ENCODE results near the gene RHO. TPM values are rescaled to one million over a fixed set of nuclear protein-coding genes. Genes with fewer than 3 reads are reported as not detected.

RHO gene
- total RNA-seq, 4 donors from 2014 or later: not detected

- 98% methylated on average over 12 of the region's 15 CpGs for WGBS
- Histone ChIP-seq H3K36me3 (peaks cover 30% of the 10 kb centered on the region), H3K4me3 (no peak overlapping the region), H3K4me1 (peaks cover 78% of the 10 kb centered on the region), H3K27ac (no peak overlapping the region), H3K27me3 (no peaks in the 10 kb centered on the region), H3K9me3 (no peaks in the 10 kb centered on the region)
- no peak for TF ChIP-seq EP300 (IDR thresholded peaks at IDR 0.05)
- TF ChIP-seq POLR2AphosphoS5 (IDR thresholded peaks at IDR 0.05): no peak
- TF ChIP-seq POLR2A (IDR thresholded peaks at IDR 0.05): no peak
- TF ChIP-seq CTCF (IDR thresholded peaks at IDR 0.05): no peak
- no peak for DNase-seq (ENCODE audit: low spot score in 2 of 2)
Observed at GRCh38 chr3:129556358-129556695, 27.9 kb downstream of the RHO start.

GRCh38 chr3:129556890-129557547, 28.6 kb downstream of the RHO start:
- DNase-seq (ENCODE audit: low spot score in 2 of 2): no peak
- Histone ChIP-seq H3K4me3 (no peak overlapping the region), H3K4me1 (peaks cover 83% of the 10 kb centered on the region), H3K27me3 (no peaks in the 10 kb centered on the region), H3K36me3 (peaks cover 30% of the 10 kb centered on the region), H3K27ac (peak overlapping the region; percentile 4), H3K9me3 (no peaks in the 10 kb centered on the region)
- WGBS: 80% methylated on average over 28 of the region's 31 CpGs
- no peak for TF ChIP-seq POLR2AphosphoS5 (IDR thresholded peaks at IDR 0.05)
- TF ChIP-seq EP300 (IDR thresholded peaks at IDR 0.05): no peak
- no peak for TF ChIP-seq CTCF (IDR thresholded peaks at IDR 0.05)
- no peak for TF ChIP-seq POLR2A (IDR thresholded peaks at IDR 0.05)

- Histone ChIP-seq H3K36me3 (peaks cover 30% of the 10 kb centered on the region), H3K4me3 (no peak overlapping the region), H3K27me3 (no peaks in the 10 kb centered on the region), H3K4me1 (peaks cover 80% of the 10 kb centered on the region), H3K27ac (peak overlapping the region; percentile 3), H3K9me3 (no peaks in the 10 kb centered on the region)
- no peak for TF ChIP-seq POLR2A (IDR thresholded peaks at IDR 0.05)
- DNase-seq (ENCODE audit: low spot score in 2 of 2): peak in 1 of 2 donors; percentile 75
- 31% methylated on average over 11 of the region's 11 CpGs for WGBS
Observed at GRCh38 chr3:129557548-129557894, 29.1 kb downstream of the RHO start.

- TF ChIP-seq CTCF (IDR thresholded peaks at IDR 0.05): no peak
- TF ChIP-seq POLR2A (IDR thresholded peaks at IDR 0.05): no peak
- TF ChIP-seq EP300 (IDR thresholded peaks at IDR 0.05): no peak
- TF ChIP-seq POLR2AphosphoS5 (IDR thresholded peaks at IDR 0.05): no peak
- Histone ChIP-seq H3K27ac (peak overlapping the region; percentile 3), H3K4me1 (peaks cover 74% of the 10 kb centered on the region), H3K27me3 (no peaks in the 10 kb centered on the region), H3K36me3 (peaks cover 37% of the 10 kb centered on the region), H3K4me3 (no peak overlapping the region), H3K9me3 (no peaks in the 10 kb centered on the region)
- WGBS: 79% methylated on average over 13 of the region's 15 CpGs
- DNase-seq (ENCODE audit: low spot score in 2 of 2): no peak
Observed at GRCh38 chr3:129558081-129558771, 29.8 kb downstream of the RHO start.

DNA sequence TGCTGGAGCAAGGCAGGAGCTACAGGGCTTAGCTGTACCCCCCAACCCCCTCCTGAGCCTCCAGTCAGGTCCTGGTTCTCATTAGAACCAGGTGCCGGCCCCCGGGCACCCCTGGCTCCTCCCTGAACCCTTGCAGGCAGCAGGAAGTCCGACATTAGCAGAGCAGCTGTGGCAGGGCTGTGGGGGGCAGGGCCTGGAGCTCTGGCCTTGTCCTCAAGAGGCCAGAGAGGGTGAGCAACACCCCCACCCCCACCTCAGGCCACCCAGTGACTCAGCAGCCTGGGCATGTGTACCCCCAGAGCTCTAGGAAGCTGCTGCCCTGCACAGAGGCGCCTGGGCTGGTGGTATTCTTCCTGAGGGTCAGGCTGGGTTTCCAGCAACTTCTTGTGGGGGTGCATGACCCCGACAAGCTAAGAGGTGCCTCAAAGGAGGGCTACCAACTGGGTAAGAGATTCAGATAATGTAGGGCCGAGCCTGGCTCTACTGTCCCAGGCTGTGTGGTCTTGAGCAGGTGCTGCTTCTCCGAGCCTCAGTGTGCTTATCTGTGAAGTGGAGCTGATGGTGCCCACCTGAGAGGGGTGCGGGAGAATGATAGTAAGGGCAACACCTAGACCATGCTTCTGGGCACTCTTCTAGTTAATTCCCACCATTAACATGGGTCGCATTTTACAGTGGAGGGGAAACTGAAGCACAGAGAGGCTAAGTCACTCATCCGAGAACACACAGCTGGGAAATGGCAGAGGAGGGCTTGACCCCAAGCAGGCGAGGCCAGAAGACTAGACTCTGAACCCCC, 30.5 kb downstream of the RHO start:
- WGBS: 87% methylated on average over 7 of the region's 11 CpGs
- DNase-seq (ENCODE audit: low spot score in 2 of 2): no peak
- peak overlapping the region; percentile 2 for H3K27ac ChIP-seq
- no peaks in the 10 kb centered on the region for H3K9me3 ChIP-seq
- no peak overlapping the region for H3K4me3 ChIP-seq
- no peaks in the 10 kb centered on the region for H3K27me3 ChIP-seq
- peaks cover 73% of the 10 kb centered on the region for H3K4me1 ChIP-seq
- peaks cover 41% of the 10 kb centered on the region for H3K36me3 ChIP-seq
- no peak for TF ChIP-seq POLR2AphosphoS5 (IDR thresholded peaks at IDR 0.05)
- TF ChIP-seq POLR2A (IDR thresholded peaks at IDR 0.05): no peak
- TF ChIP-seq CTCF (IDR thresholded peaks at IDR 0.05): no peak
- TF ChIP-seq EP300 (IDR thresholded peaks at IDR 0.05): no peak
